Amniotic epithelial cell (primary cell): ENCODE data around the gene MYO15A.

Experiments
- DNase-seq: peaks from one replicate; pipeline ENCODE4 v3.0.0-alpha.2; 2010; ENCODE audit warnings: low read depth

MYO15A gene, protein sequence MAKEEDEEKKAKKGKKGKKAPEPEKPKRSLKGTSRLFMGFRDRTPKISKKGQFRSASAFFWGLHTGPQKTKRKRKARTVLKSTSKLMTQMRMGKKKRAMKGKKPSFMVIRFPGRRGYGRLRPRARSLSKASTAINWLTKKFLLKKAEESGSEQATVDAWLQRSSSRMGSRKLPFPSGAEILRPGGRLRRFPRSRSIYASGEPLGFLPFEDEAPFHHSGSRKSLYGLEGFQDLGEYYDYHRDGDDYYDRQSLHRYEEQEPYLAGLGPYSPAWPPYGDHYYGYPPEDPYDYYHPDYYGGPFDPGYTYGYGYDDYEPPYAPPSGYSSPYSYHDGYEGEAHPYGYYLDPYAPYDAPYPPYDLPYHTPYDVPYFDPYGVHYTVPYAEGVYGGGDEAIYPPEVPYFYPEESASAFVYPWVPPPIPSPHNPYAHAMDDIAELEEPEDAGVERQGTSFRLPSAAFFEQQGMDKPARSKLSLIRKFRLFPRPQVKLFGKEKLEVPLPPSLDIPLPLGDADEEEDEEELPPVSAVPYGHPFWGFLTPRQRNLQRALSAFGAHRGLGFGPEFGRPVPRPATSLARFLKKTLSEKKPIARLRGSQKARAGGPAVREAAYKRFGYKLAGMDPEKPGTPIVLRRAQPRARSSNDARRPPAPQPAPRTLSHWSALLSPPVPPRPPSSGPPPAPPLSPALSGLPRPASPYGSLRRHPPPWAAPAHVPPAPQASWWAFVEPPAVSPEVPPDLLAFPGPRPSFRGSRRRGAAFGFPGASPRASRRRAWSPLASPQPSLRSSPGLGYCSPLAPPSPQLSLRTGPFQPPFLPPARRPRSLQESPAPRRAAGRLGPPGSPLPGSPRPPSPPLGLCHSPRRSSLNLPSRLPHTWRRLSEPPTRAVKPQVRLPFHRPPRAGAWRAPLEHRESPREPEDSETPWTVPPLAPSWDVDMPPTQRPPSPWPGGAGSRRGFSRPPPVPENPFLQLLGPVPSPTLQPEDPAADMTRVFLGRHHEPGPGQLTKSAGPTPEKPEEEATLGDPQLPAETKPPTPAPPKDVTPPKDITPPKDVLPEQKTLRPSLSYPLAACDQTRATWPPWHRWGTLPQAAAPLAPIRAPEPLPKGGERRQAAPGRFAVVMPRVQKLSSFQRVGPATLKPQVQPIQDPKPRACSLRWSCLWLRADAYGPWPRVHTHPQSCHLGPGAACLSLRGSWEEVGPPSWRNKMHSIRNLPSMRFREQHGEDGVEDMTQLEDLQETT (N-terminal part only)

GRCh38 chr17:18108401-18109312 is at the start of gene MYO15A:
TSS of gene MYO15A (plus strand) at chr17:18108756. CDS start at chr17:18118801, 10,045 bp downstream.
- DNase-seq = no peak

GRCh38 chr17:18059283-18059682 is 49.3 kb upstream of the MYO15A start:
- no peak for DNase-seq

DNA sequence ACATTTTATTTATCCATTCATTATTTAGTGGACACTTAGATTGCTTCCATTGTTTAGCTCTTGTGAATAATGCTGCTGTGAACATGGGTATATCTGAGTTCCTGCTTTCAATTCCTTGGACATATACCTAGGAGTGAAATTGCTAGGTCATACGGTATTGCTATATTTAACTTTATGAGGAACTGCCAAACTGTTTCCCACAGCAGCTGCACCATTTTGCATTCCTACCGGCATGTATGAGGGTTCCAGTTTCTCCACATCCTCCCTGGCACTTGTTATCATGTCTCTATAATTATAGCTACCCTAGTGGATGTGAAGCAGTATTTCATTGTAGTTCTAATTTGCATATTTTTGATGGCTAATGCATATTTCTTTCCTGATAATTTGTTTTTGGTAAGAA is 44.5 kb upstream of the MYO15A start:
- no peak for DNase-seq

- DNase-seq = no peak
Measured at GRCh38 chr17:18065546-18065945, 43.0 kb upstream of the MYO15A start.

GRCh38 chr17:18066866-18067265 is 41.7 kb upstream of the MYO15A start:
- DNase-seq = no peak

GRCh38 chr17:18069101-18069500 is 39.5 kb upstream of the MYO15A start:
- DNase-seq = no peak

DNA sequence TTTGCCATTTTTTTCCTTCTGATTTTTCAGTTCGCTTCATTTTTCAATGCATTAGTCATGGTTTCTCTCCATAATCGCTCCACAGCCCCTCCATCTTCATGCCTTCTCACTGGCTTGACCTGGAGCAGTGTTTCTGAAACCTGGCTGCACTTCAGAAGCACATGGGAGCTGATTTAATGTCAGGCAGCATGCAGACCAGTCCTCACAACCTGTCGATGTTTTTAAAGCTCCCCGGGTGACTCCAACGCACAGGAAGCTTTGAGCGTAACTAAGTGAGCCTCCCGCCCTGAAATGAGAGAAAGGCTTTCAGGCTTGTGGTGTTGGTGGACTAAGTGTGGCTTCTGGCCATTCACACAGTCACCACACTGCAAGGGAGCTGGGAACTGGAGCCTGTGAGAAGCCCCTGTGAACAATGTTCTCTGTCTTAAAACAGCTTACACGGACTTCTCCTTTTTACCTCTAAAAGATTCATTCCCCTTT is 37.7 kb upstream of the MYO15A start:
- DNase-seq = peak; percentile 47

DNA sequence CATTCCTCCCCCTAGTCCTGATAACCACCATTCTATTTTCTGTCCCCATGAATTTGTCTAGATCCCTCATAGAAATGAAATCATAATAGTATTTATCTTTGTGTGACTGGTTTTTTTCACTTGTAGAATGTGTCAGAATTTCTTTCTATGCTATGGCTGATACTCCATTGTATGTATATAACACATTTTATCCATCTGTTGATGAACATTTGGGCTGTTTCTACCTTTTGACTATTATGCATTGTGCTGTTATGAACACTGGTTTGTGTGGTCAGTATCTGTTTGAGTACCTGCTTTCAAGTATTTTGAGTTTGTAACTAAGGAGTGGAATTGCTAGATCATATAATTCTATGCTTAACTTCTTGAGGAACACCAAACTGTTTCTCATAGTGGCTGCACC is 36.8 kb upstream of the MYO15A start:
- DNase-seq = no peak

GRCh38 chr17:18074566-18075272 is 33.8 kb upstream of the MYO15A start:
- DNase-seq = no peak

DNA sequence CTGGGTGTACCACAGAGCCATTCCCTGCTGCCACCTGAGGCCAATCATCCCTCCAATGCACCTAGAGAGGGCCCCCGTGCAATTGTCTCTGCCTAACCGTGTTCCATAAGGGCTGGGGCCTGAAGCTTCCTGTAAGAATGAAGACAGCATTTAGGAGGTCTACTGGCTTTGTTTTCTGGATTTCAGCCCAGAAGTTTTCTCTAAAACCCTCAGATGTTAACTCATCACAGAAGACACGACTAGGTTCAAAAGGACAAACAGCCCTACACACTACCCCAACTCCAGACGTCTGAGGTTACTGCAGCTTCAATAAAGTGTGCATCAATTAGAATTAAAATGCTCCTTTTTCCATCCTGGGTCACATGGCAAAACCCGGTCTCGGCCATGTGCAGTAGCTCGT is 31.6 kb upstream of the MYO15A start:
- peak; percentile 19 for DNase-seq

DNA sequence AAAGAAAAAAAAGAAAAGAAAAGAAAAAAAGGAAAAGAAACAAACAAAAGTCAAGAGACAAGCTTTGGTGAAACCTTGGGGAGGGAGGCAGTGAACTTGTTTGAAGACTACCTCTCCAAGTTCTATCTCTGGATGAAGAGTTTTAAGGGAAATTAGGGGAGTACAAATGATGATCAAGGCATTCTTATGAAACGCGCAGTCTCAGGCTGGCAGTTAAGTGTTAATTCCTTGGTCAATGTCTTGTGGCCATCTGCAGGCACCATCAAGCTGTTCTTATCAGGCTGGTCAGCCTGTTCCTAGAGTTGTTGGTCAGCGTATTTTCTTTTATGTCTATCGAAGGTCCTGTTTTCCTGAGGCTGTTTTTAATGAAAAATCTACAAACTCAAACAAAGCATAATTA is 29.0 kb upstream of the MYO15A start:
- DNase-seq = no peak

DNA sequence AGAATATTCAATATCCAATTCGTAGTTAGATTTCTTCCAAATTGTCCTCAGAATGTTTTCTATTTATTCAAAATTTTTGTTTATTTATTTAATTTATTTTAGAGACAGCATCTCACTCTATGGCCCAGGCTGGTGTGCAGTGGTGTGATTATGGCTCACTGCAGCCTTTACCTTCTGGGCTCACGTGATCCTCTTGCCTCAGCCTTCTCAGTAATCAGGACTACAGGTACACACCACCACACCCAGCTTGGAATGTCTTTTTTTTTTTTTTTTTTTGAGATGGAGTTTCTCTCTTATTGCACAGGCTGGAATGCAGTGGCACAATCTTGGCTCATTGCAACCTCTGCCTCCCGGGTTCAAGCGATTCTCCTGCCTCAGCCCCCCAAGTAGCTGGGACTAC is 24.3 kb upstream of the MYO15A start:
- DNase-seq = no peak

DNA sequence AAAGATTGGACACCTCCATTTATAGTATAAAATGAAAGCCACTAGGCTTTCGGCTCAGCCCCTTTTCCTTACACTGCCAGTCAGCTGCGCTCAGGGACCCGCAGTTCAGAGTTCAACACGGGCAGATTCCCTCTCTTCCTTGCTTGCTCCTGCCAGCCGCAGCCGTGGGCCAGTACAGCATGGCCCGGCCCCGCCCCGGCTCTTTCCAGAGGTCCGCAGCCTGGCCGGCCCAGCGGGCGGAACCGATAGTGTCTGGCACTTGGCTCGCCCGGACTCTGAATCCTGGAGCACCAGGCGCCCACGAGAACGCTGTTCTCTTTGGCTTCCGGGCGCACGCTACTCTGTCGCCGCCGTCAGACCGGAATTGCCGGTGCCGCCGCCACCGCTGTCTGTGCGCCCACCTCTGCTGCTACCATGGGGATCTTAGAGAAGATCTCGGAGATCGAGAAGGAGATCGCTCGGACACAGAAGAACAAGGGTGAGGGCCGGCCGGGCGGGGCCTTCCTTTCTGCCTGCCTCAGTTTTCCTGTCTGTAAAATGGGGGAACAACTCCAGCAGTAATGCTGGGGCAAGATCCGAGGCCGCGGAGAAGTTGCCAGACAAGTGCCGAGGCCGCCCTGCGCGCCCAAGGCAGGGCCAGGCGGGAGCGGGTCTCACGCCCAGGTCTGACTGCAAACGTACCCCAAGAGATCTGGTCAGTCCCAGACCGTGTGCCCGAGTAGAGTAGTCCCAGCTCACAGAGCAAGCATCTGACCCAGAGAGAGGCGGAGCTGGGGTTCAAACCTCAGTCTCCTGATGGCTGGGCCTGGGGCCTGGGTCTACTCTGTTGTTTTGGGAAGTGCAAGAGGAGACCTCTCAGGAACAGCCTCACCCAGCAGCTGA is 20.7 kb upstream of the MYO15A start, which contains the start of gene DRG2:
Gene DRG2 (plus strand): TSS at position 339 of the 882 bp plus-strand sequence. CDS start 76 bp downstream, at position 415.
- peak; percentile 86 for DNase-seq

- no peak for DNase-seq
Measured at GRCh38 chr17:18089613-18090012, 18.9 kb upstream of the MYO15A start.

- DNase-seq = peak; percentile 91
Measured at GRCh38 chr17:18093616-18094408, 14.7 kb upstream of the MYO15A start.

DNA sequence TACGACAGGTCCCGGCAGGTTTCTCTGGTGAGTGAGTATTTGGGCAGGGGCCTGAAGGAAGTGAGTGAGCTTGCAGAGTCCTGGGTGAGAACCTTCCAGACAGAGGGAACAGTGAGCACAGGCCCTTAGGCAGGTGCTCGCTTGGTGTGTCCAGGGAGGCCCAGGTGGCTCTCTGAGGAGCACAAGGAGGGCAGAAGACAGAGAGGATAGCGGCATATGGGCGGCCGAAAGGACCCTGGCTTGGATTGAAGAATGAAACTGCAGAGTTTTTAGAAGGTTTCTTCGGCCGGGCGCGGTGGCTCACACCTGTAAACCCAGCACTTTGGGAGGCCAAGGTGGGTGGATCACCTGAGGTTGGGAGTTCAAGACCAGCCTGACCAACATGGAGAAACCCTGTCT is 14.1 kb upstream of the MYO15A start:
- no peak for DNase-seq

DNA sequence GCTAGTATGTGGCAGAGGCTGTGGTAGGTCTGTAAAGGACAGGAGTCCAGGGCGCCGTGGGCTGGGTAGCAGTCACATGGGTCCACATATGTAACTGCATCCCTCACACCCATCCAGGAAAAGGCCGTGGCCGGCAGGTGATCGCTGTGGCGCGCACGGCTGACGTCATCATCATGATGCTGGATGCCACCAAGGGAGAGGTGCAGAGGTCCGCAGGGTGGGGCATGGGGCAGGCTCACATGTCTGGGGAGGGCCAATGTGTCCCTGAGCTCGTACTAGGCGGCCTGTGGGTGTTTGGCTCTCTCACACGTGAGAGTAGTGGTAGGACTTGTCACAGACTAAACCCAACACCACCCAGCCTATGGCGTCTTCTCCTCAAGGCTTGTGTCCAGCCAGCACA is 9.0 kb upstream of the MYO15A start:
- no peak for DNase-seq

DNA sequence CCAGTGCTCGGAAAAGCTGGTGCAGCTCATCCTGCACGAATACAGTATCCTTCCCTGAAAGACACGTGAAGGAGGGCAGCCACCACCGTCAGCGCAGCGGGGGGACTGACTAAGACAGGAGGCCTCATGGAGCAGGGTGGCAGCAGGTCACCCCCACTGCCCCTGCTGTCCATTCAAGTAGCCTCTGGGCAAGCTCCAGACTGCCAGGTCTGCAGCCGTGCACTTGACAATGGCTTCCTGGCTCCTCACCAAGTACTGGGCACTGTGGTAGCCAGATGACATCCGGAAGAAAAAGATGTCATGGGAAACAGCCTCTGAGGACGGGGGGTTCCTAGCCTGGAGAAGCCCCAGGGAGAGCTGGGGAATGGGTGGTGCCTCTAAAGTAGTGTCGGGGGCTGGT is 7.9 kb upstream of the MYO15A start:
- DNase-seq = no peak
